Chondrocyte (in vitro differentiated cells): ENCODE measurements around the gene SELENOO. TPM values are rescaled to one million over a fixed set of nuclear protein-coding genes. Genes with fewer than 3 reads are reported as not detected.
A peak's percentile ranks its signal among the peaks of the same experiment; 100 is the strongest.
"Not testable (repeated sequence)": the region's sequence is repeated elsewhere in the genome, so short reads cannot be mapped to it uniquely, and the experiment has no call there.

Experiments used
- DNase-seq: peaks from one replicate; pipeline ENCODE4 v3.0.0; 2021; ENCODE audit warnings: mixed read lengths, low spot score
- H3K27ac Mint-ChIP-seq: one replicate; pipeline ENCODE4 v1.8.0; 2021; ENCODE audit warnings: mild to moderate bottlenecking, moderate library complexity, mixed read lengths; ENCODE audit not compliant: unreplicated experiment
- H3K27me3 Mint-ChIP-seq: 2 replicates; pipeline ENCODE4 v1.8.0; 2021; ENCODE audit warnings: low read depth, mixed read lengths
- H3K36me3 Mint-ChIP-seq: 2 replicates; pipeline ENCODE4 v1.8.0; 2021; ENCODE audit warnings: low read depth, mixed read lengths
- H3K4me1 Mint-ChIP-seq: 2 replicates; pipeline ENCODE4 v1.8.0; 2021; ENCODE audit warnings: low read depth, mild to moderate bottlenecking, mixed read lengths
- H3K4me3 Mint-ChIP-seq: one replicate; pipeline ENCODE4 v1.8.0; 2021; ENCODE audit warnings: mild to moderate bottlenecking, moderate library complexity, mixed read lengths; ENCODE audit not compliant: unreplicated experiment
- H3K9me3 Mint-ChIP-seq: 2 replicates; pipeline ENCODE4 v1.8.0; 2021; ENCODE audit warnings: low read depth, mixed read lengths
- CTCF ChIP-seq: fragments of 200-600 bp; sonication (generic); IDR thresholded peaks from 2 replicates; pipeline ENCODE4 v1.5.0; 2021; ENCODE audit warnings: antibody characterized with exemption, mild to moderate bottlenecking, moderate library complexity
- total RNA-seq: library from RNA; stranded (reverse); gene quantifications from 3 replicates; pipeline ENCODE4 v1.2.1, GENCODE V29; 2021

SELENOO gene
- total RNA-seq, 1 donor from 2014 or later, result 17.1 TPM

GRCh38 chr22:50167689-50168489, 32.9 kb upstream of the SELENOO start:
- H3K36me3 Mint-ChIP-seq, result no peaks in the 10 kb centered on the region
- peaks cover 7% of the 10 kb centered on the region for H3K4me1 Mint-ChIP-seq
- H3K9me3 Mint-ChIP-seq, result no peaks in the 10 kb centered on the region
- H3K27ac Mint-ChIP-seq, result no peak overlapping the region
- peaks cover 6% of the 10 kb centered on the region for H3K27me3 Mint-ChIP-seq
- DNase-seq, result no peak
- TF ChIP-seq CTCF, result no peak
- peak overlapping the region; percentile 20 for H3K4me3 Mint-ChIP-seq

- not testable (repeated sequence) for H3K4me1 Mint-ChIP-seq, H3K9me3 Mint-ChIP-seq, H3K27ac Mint-ChIP-seq, H3K27me3 Mint-ChIP-seq, DNase-seq, H3K36me3 Mint-ChIP-seq
- H3K4me3 Mint-ChIP-seq, result peak overlapping the region; percentile 64
Observed at GRCh38 chr22:50168490-50169180, 32.2 kb upstream of the SELENOO start.

GRCh38 chr22:50169181-50169759, 31.5 kb upstream of the SELENOO start:
- Mint-ChIP-seq H3K4me1 (peaks cover 7% of the 10 kb centered on the region), H3K36me3 (no peaks in the 10 kb centered on the region), H3K27me3 (peaks cover 6% of the 10 kb centered on the region), H3K9me3 (no peaks in the 10 kb centered on the region), H3K27ac (peak overlapping the region; percentile 36), H3K4me3 (peak overlapping the region; percentile 64)
- TF ChIP-seq CTCF, result no peak
- no peak for DNase-seq

DNA sequence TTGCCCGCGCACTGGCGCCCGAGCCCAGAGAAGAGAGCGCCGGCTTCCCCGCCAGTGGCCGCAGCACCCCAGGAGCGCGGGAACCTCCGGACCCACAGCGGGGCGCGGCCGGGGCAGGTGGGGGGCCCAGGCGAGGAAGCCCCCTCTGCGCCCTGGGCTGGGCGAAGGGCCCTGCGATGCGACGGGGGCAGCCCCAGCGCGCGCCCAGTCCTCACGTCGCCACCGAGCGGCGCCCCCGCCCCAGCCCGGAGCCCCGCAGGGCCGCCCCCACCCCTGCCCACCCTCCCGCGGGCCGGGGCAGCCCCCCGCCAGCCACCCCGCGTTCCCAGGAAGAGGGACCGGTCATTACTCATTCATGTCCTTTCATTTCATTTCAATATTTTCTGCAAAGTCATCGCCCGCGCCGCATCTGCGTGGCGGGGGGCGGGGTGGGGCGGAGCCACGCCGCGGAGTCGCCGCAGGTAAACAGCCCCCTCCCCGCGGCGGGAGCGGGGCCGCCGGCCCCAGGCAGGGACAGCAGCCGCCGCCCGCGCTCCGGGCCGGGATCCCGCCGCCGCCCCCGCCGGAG, 31.0 kb upstream of the SELENOO start:
- no peaks in the 10 kb centered on the region for H3K36me3 Mint-ChIP-seq
- H3K9me3 Mint-ChIP-seq, result no peaks in the 10 kb centered on the region
- no peak overlapping the region for H3K27ac Mint-ChIP-seq
- H3K4me3 Mint-ChIP-seq, result peak overlapping the region; percentile 31
- H3K4me1 Mint-ChIP-seq, result peaks cover 7% of the 10 kb centered on the region
- peak; percentile 15 for TF ChIP-seq CTCF
- DNase-seq, result no peak
- H3K27me3 Mint-ChIP-seq, result peaks cover 6% of the 10 kb centered on the region

DNA sequence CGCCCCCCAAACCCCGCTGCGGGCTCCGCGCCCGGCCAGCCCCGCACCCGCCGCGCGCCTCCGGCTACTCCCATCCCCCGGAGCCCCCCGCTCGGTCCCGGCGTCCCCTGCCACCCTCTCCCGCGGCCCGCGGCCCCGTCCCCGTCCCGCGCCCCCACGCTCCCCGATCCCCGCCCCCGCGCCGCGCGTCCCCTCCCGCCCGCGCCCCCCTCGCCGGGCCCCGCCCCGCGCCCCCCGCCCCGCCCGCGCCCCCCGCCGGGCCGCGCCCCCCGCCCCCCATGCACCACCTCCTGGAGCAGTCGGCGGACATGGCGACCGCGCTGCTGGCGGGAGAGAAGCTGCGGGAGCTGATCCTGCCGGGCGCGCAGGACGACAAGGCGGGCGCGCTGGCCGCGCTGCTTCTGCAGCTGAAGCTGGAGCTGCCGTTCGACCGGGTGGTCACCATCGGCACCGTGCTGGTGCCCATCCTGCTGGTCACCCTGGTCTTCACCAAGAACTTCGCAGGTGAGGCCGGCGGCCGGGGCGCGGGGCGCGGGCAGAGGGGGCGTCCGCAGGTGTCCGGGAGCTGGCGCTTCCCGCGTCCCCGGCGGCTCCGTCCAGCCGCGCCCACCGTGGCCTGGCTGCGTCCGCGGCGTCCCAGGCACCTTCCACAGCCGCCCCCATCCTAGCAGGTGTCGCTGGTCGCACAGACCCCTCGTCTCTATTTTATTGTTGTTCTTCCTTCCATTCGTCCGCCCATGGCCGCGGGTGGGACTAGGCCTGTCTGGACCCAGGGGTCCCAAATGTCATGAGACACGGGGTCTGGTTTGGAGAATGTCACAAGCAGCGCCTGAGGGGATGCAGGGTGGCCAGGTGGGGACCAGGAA, 30.1 kb upstream of the SELENOO start, which contains the start of gene PANX2:
PANX2 (plus strand) TSS at position 279 of the 866 bp plus-strand sequence; CDS start at position 279, 0 bp downstream.
- peaks cover 7% of the 10 kb centered on the region for H3K4me1 Mint-ChIP-seq
- peak within 1 kb of the TSS; percentile 68 for H3K4me3 Mint-ChIP-seq
- H3K27me3 Mint-ChIP-seq, result peaks cover 6% of the 10 kb centered on the region
- no peak for TF ChIP-seq CTCF
- H3K36me3 Mint-ChIP-seq, result no peaks in the 10 kb centered on the region
- no peak for DNase-seq
- no peak within 1 kb of the TSS for H3K27ac Mint-ChIP-seq
- H3K9me3 Mint-ChIP-seq, result no peaks in the 10 kb centered on the region
